ENCODE results near the gene COPG2. TPM values are rescaled to one million over a fixed set of nuclear protein-coding genes. Genes with fewer than 3 reads are reported as not detected.
"Not testable (repeated sequence)": the region's sequence is repeated elsewhere in the genome, so short reads cannot be mapped to it uniquely, and the experiment has no call there.

The COPG2 gene
- total RNA-seq, 1 donor from 2014 or later: 16.9 TPM

DNA sequence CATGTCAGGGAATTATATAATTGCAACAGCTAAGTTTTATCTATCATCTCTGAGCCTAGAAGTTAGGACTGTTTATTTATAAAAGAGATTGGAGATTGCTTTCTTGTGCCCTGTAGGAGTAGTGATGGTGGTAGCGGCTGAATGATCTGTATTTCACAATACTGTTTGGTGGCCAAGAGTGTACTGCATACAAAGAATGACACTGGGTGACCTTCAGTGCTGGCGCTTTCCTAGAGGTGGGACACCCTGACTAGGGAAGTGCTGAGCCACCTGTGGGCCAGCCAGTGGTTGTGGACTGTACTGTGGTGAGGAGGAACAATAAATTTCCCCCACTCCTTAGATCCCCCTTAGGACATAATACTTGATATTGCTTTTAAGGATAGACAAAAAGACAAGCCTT lies 53.0 kb downstream of the COPG2 start:
- H3K9me3 ChIP-seq: no peaks in the 10 kb centered on the region
- no peak for DNase-seq
- TF ChIP-seq, protein P1, sequence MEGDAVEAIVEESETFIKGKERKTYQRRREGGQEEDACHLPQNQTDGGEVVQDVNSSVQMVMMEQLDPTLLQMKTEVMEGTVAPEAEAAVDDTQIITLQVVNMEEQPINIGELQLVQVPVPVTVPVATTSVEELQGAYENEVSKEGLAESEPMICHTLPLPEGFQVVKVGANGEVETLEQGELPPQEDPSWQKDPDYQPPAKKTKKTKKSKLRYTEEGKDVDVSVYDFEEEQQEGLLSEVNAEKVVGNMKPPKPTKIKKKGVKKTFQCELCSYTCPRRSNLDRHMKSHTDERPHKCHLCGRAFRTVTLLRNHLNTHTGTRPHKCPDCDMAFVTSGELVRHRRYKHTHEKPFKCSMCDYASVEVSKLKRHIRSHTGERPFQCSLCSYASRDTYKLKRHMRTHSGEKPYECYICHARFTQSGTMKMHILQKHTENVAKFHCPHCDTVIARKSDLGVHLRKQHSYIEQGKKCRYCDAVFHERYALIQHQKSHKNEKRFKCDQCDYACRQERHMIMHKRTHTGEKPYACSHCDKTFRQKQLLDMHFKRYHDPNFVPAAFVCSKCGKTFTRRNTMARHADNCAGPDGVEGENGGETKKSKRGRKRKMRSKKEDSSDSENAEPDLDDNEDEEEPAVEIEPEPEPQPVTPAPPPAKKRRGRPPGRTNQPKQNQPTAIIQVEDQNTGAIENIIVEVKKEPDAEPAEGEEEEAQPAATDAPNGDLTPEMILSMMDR (IDR thresholded peaks at IDR 0.05): no peak
- ATAC-seq: no peak
- no peaks in the 10 kb centered on the region for H3K27me3 ChIP-seq (ENCODE audit: low read depth)
- H3K4me3 ChIP-seq: no peak overlapping the region
- no peak overlapping the region for H3K27ac ChIP-seq
- H3K4me1 ChIP-seq: no peaks in the 10 kb centered on the region
- intact Hi-C loops (cut with DNase I): no loop called here
- H3K36me3 ChIP-seq: peaks cover 29% of the 10 kb centered on the region

DNA sequence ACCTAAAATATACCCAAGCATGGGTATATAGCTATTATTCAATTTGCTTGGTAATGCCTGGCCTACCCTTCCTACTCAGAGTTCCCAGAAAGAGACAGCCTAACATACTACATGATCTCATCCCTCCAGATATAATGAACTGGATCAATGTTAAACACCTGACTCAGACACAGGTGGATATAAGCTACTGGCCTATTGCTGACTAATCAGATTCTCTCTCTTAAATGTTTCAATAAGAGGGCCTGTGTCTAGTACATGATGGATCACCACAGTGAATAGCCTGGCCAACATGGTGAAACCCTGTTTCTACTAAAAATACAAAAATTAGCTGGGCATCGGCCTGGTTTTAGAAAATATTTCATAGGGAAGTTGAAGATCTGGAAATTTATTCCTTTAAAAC lies 54.1 kb downstream of the COPG2 start:
- intact Hi-C loops (cut with DNase I): no loop called here
- DNase-seq (no peak), ATAC-seq (no peak)
- Histone ChIP-seq H3K9me3 (no peaks in the 10 kb centered on the region), H3K36me3 (peaks cover 41% of the 10 kb centered on the region), H3K27ac (no peak overlapping the region), H3K27me3 (ENCODE audit: low read depth) (no peaks in the 10 kb centered on the region), H3K4me3 (no peak overlapping the region), H3K4me1 (no peaks in the 10 kb centered on the region)
- TF ChIP-seq, protein P1 (IDR thresholded peaks at IDR 0.05): no peak

DNA sequence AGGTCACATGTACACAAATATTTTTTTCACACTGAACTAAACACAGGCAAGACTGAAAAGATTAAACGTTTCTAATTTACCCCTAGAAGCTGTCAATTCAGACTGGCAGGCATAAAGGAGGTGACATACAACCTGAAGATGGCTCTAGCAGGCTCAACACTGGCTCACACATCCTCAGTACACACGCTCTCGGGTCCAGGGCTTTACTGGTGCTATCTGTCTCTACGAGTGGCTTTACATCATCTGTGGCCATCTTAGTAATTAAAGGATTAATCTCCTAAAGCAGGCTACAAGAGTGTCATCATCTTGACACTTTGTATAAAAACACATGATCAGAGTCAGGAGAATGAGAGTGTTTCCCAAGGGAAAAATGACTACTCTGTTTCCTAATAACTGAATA lies 57.3 kb downstream of the COPG2 start:
- no peak for ATAC-seq
- intact Hi-C loops (cut with DNase I): no loop called here

DNA sequence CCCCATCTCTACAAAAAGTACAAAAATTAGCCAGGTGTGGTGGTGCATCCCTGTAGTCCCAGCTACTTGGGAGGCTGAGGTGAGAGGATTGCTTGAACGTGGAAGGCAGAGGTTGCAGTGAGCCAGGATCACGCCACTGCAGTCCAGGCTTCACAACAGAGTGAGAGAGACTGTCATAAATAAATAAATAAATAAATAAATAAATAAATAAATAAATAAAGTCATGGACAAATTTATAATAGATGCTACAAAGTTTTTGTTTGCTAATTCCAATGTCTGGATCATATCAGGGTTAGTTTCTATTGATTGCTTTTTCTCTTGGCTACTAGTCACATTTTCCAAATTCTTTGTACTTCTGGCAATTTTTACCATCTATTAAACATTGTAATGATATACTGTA lies 61.5 kb downstream of the COPG2 start:
- H3K4me3 ChIP-seq; intact Hi-C loops (cut with DNase I): not testable (repeated sequence)
- peaks cover 40% of the 10 kb centered on the region for H3K36me3 ChIP-seq

More for the DNA sequence above, 57.3 kb downstream of the COPG2 start:
- Histone ChIP-seq H3K9me3 (no peaks in the 10 kb centered on the region), H3K4me1 (no peaks in the 10 kb centered on the region), H3K27ac (no peak overlapping the region), H3K36me3 (peaks cover 56% of the 10 kb centered on the region), H3K27me3 (ENCODE audit: low read depth) (no peaks in the 10 kb centered on the region), H3K4me3 (no peak overlapping the region)
- no peak for DNase-seq
- TF ChIP-seq, protein P1 (IDR thresholded peaks at IDR 0.05): no peak

DNA sequence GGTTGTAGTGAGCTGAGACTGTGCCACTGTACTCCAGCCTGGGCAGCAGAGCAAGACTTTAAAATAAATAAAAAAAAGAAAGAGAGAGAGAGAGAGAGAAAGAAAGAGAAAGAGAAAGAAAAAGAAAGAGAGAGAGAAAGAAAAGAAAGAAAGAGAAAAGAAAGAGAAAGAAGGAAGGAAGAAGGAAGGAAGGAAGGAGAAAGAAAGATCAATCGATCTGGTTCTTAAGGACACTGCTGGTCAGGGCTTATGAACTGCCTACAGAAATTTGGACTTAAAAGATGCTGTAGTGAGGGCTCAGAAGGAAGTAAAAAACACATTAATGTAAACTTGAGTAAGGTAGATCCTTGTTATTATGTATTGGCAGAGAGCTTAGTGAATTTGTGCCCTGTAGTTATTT lies 62.4 kb downstream of the COPG2 start:
- H3K4me3 ChIP-seq: no peak overlapping the region
- DNase-seq (no peak), ATAC-seq (no peak)
- no peaks in the 10 kb centered on the region for H3K27me3 ChIP-seq (ENCODE audit: low read depth)
- no peak overlapping the region for H3K27ac ChIP-seq
- no peaks in the 10 kb centered on the region for H3K4me1 ChIP-seq
- intact Hi-C loops (cut with DNase I): no loop called here
- H3K36me3 ChIP-seq: peaks cover 31% of the 10 kb centered on the region
- H3K9me3 ChIP-seq: no peaks in the 10 kb centered on the region
- TF ChIP-seq, protein P1 (IDR thresholded peaks at IDR 0.05): no peak

More for the DNA sequence above, 61.5 kb downstream of the COPG2 start:
- not testable (repeated sequence) for H3K27me3 ChIP-seq (ENCODE audit: low read depth); H3K27ac ChIP-seq; DNase-seq; ATAC-seq; H3K4me1 ChIP-seq; H3K9me3 ChIP-seq

DNA sequence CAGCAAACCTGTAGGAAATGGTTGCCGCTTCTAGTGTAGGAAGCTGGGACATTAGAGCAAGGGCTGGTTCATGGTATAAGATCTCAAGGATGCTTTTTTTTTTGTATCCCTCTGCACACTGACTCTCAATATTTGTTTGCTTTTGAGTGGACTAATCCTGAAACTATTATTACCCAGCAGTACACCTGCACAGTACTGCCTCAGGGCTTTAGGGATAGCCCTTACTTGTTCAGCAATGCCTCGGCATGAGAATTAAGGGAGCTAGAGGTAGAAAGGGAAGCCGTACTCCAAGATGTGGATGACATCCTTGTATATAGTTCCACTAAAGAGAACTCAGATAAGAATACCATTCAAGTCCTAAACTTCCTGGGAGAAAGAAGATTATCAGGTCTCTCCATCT lies 70.5 kb downstream of the COPG2 start:
- Histone ChIP-seq H3K4me1 (no peaks in the 10 kb centered on the region), H3K27me3 (ENCODE audit: low read depth) (no peaks in the 10 kb centered on the region), H3K9me3 (no peaks in the 10 kb centered on the region), H3K27ac (no peak overlapping the region), H3K4me3 (no peak overlapping the region), H3K36me3 (no peaks in the 10 kb centered on the region)
- intact Hi-C loops (cut with DNase I): no loop called here
- no peak for DNase-seq
- TF ChIP-seq, protein P1 (IDR thresholded peaks at IDR 0.05): no peak
- no peak for ATAC-seq

Measured in lower lobe of right lung (tissue), 2 donors.